Liver (tissue), 3 donors: ENCODE data around the gene TH.

Experiments used
- EGR1 ChIP-seq, 2 donors: IDR thresholded peaks; 2 replicates each; pipeline ENCODE4 v1.6.1; 2016 to 2018; ENCODE audit warnings: antibody characterized with exemption in 2 of 2, low read depth in 2 of 2
- TF ChIP-seq, protein P1 (sequence below): fragments of 150-350 bp; IDR thresholded peaks from 2 replicates; pipeline ENCODE4 v1.5.1; 2017; ENCODE audit warnings: improper control_type of control experiment, low read depth, low read length; ENCODE audit not compliant: missing input control
- TF ChIP-seq, protein P2 (sequence below): IDR thresholded peaks from 2 replicates; pipeline ENCODE4 v1.6.1; 2016; ENCODE audit warnings: antibody characterized with exemption
- TF ChIP-seq, protein P3 (sequence below): IDR thresholded peaks from 2 replicates; pipeline ENCODE4 v1.6.1; 2016; ENCODE audit warnings: antibody characterized with exemption
- donor health status: healthy.
- donor health status: healthy.

DNA sequence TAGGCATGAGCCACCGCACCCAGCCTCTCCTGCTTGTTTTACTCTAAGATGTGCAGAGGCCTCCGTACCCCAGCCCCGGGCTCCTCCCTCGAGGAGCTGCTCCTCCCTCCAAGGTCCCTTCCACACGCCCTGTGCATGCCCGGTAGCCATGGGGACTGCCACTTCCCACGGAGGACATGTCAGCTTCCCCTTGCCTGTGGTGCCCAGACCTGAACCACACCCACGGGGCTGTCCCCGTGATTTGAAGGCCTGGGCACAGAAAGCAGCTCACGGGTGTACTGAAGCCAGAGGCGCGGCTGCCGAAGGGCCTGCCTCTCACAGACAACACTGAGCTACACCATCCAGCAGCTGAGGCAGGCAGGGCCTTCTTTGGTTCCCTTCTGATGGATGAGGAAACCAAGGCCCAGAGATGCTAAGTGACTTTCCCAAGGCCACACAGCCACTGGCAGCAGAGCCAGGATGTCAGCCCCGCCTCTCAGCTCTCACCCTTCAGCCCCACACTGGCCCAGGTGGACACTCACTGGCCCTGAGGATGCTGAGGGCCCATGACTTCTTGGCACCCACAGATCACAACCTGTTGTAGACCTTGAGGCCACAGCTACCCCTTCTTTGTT is 17.9 kb downstream of the TH start:
- TF ChIP-seq, protein P1, sequence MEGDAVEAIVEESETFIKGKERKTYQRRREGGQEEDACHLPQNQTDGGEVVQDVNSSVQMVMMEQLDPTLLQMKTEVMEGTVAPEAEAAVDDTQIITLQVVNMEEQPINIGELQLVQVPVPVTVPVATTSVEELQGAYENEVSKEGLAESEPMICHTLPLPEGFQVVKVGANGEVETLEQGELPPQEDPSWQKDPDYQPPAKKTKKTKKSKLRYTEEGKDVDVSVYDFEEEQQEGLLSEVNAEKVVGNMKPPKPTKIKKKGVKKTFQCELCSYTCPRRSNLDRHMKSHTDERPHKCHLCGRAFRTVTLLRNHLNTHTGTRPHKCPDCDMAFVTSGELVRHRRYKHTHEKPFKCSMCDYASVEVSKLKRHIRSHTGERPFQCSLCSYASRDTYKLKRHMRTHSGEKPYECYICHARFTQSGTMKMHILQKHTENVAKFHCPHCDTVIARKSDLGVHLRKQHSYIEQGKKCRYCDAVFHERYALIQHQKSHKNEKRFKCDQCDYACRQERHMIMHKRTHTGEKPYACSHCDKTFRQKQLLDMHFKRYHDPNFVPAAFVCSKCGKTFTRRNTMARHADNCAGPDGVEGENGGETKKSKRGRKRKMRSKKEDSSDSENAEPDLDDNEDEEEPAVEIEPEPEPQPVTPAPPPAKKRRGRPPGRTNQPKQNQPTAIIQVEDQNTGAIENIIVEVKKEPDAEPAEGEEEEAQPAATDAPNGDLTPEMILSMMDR, result no peak
- TF ChIP-seq, protein P2, sequence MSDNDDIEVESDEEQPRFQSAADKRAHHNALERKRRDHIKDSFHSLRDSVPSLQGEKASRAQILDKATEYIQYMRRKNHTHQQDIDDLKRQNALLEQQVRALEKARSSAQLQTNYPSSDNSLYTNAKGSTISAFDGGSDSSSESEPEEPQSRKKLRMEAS, result no peak
- TF ChIP-seq, protein P3, sequence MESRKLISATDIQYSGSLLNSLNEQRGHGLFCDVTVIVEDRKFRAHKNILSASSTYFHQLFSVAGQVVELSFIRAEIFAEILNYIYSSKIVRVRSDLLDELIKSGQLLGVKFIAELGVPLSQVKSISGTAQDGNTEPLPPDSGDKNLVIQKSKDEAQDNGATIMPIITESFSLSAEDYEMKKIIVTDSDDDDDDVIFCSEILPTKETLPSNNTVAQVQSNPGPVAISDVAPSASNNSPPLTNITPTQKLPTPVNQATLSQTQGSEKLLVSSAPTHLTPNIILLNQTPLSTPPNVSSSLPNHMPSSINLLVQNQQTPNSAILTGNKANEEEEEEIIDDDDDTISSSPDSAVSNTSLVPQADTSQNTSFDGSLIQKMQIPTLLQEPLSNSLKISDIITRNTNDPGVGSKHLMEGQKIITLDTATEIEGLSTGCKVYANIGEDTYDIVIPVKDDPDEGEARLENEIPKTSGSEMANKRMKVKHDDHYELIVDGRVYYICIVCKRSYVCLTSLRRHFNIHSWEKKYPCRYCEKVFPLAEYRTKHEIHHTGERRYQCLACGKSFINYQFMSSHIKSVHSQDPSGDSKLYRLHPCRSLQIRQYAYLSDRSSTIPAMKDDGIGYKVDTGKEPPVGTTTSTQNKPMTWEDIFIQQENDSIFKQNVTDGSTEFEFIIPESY, result no peak
- TF ChIP-seq EGR1 (IDR thresholded peaks at IDR 0.05; ENCODE audit: low read depth in 2 of 2), result no peak
